Stimulated activated CD8-positive, alpha-beta memory T cell treated with anti-CD3 and anti-CD28 coated beads, Interleukin-4, amount 100 ng/mL, for 4 hours (primary cell): ENCODE data around the gene GCGR.

ENCODE experiments used
- DNase-seq, 2 donors: peaks; one replicate each; pipeline ENCODE4 v3.0.0-alpha.2; 2020; ENCODE audit warnings: low read depth in 2 of 2, low spot score in 1 of 2

GCGR gene

GRCh38 chr17:81811705-81812570, 8.0 kb downstream of the GCGR start:
- DNase-seq, result no peak

GRCh38 chr17:81812571-81813370, 8.8 kb downstream of the GCGR start:
- no peak for DNase-seq

DNA sequence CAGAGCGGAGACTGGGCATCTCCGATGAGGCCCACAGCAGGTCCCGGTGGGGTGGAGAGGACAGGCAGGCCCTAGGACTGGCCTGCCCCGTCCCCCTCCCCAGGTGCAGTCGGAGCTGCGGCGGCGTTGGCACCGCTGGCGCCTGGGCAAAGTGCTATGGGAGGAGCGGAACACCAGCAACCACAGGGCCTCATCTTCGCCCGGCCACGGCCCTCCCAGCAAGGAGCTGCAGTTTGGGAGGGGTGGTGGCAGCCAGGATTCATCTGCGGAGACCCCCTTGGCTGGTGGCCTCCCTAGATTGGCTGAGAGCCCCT, 9.4 kb downstream of the GCGR start:
- DNase-seq, result no peak

- no peak for DNase-seq
These were observed 10.1 kb downstream of the GCGR start for GRCh38 chr17:81813861-81814683.

- DNase-seq, result no peak
These were observed 11.0 kb downstream of the GCGR start for GRCh38 chr17:81814748-81815645.

- no peak for DNase-seq
These were observed 11.7 kb downstream of the GCGR start for GRCh38 chr17:81815646-81815986.

GRCh38 chr17:81817758-81818147, 13.8 kb downstream of the GCGR start:
- no peak for DNase-seq

DNA sequence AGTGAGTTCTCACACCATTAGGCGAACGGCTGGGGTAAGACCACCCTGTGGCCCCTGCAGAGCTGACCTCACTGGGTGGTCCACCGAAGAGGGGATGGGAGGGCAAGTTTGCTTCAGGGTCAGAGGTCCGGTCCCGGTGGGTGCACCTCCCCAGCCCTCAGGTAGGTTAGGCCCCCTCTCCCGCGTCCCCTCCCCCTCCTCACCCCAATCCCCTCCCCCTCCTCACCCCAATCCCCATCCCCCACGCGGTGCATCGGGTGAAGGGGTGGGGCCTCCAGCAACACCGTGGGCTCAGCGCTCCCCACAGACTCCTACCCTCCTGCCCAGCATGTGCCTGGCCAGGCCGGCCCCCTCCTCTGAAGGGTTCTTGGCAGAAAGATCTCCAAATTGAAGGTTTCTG, 15.8 kb downstream of the GCGR start:
- DNase-seq, result no peak

DNA sequence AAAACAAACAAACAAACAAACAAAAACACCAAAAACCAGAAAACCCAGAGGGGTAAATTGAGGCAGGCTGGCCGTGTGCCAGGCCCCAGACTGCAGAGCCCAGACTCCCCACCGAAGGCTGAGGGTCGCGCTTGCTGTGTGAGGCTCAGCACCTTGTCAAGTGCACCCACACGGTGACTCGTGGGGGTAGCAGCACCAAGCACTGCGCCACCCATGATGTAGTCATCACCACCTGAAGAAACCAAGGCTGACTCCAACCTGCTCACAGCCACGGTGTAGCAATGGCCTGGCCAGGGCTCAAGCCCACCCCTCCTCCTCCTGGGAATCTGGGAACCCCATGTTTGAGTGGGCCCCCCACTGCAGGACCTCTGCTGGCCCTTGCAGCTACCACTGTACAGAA, 17.2 kb downstream of the GCGR start:
- DNase-seq, result no peak

GRCh38 chr17:81821603-81822311, 17.8 kb downstream of the GCGR start:
- DNase-seq, result no peak

- DNase-seq, result no peak
These were observed 18.3 kb downstream of the GCGR start for GRCh38 chr17:81822312-81822637.

GRCh38 chr17:81822996-81823819, 19.3 kb downstream of the GCGR start:
- DNase-seq, result no peak

DNA sequence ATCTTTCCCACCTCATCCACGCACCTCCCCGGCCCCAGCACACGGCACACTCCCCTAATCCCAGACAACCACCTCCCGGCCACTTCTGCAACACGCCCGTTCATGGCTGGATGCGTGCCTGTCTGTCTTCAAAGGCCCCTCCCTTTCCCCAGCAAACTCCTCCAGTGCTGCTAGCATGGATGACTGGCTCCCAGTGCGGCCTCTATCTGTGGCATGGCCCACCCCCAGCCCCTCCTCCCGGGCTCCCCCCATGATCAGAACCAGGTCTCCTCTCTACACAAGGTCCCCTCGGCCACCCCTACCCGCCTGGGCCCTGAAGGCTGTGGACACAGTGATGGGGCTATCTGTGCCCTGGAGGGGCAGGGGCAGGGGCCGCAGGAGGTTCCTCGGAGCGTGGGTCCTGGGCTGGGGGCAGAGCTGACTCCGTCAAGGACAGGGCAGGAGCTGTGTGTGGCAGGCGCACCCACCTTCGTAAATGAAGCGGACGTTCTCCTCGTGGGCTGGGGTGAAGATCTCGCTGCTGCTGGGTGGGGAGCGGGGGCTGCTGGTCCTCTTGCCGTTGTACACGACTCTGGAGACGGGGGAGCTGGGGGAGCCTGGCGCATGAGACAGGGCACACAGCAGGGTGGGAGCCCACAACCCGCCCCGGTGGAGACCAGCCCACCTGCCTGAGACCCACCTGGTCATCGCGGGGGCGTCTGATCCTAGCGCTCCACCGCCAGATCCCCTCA, 20.0 kb downstream of the GCGR start:
- DNase-seq, result no peak

DNA sequence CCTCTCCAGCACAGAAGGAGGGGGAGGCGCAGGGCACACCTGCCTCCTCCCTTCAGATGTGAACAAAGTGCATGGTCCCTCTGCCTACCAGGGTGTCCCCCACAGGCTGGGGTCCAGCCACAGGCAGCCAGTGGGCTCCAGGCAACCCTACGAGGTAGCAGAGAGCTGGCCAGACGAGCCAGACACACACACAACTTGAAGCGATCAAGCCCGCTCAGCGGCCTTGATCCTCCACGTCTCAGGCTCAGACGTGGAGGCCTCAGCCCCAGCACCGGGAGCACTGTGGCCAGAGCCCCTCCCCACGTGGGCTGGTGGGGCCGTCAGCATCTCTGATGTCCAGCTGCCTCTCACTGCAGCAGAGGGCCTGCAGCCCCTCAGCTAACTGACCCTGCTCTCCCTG, 20.6 kb downstream of the GCGR start:
- DNase-seq, result no peak

DNA sequence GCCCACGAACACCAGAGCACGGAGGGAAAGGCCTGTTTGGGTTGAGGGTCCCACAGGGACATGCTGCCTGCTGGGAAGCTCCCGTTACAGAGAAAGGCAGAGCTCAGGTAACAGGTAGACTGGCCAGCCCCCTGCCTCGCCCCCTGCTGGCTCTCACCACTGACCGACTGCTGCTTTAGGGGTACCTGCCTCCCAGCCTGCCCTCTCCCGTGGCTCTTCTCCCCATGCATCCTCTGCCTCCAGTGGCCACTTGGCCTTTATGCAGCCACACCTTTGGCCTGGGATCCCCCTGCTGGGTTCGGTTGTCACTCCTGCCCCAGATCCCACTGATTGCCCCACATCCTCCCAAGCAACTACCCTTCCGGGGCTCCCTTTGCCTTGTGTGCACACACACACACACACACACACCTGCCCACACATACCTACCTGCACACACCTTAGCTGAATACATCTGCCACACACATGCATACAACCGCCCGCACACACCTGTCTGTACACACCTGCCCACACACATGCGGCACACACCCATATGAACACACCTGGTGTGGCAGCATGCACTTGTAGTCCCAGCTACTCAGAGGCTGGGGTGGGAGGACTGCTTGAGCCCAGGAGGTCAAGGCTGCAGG, 22.0 kb downstream of the GCGR start:
- DNase-seq, result no peak

DNA sequence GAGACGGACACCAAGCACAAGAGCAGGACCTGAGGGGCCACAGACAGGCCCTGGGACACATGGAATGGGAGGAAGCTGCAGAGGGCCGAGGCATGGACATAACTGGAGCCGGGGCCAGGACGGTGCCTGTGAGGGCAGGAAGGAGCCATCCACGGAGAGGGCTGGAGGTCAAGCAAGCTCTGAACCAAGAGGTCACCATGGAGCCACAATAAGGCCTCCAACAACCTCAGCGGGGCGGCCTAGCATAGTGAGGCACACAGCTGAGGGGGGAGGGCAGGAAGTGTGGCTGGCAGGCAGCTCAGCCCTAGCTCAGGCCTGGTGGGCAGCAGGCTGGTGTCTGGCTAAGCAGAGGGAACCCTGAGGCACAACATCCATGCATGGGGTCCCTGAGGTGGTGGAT, 24.7 kb downstream of the GCGR start:
- DNase-seq, result no peak

GRCh38 chr17:81829858-81830257, 25.9 kb downstream of the GCGR start:
- DNase-seq, result no peak

DNA sequence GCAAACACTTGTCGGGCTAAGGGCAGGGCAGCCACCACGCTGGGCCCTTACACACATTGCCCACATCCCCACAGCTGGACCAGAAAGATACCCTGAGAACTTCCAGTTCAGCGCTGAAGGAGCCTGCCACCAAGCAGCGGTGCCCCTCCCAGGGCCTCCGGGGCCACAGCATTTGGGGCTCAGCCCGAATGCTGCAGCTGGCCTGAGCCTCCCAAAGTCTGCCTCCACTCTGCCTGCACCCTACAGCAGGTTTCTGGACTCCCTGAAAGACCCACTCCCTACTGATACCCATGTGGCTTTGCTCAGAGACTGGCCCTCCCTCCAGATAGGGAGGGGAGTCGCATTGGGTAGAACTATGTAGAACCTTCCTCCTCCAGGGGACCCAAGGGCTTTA, 27.6 kb downstream of the GCGR start:
- DNase-seq, result no peak
